ENCODE data around the gene C1QTNF9B. TPM values are rescaled to one million over a fixed set of nuclear protein-coding genes. Genes with fewer than 3 reads are reported as not detected.
A peak's percentile ranks its signal among the peaks of the same experiment; 100 is the strongest.

Gene C1QTNF9B
- total RNA-seq, 1 experiment from 2014 or later = not detected

DNA sequence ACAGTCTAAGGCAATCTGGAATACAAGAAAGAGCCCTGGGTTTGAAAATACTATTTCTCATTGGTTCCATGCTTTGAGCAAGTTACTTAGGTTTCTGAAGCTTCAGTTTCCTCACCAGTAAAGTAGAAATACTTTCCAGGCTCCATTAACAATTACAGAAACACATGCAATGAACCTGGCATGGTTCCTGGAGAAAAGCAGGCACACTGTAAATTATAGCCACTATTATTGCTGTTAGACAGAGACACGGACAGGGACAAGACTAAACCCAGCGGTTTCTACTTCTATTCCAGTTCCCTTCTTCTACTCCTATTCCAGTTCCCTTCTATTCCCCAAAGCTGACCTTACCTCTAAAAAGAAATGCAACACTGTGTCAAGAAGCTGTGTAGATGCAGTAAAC lies 49.3 kb downstream of the C1QTNF9B start:
- H3K27ac ChIP-seq = no peak overlapping the region
- H3K4me3 ChIP-seq = no peak overlapping the region
- intact Hi-C loops (cut with micrococcal nuclease; ENCODE audit: unreplicated experiment) = no loop called here
- no peaks in the 10 kb centered on the region for H3K9me3 ChIP-seq (ENCODE audit: insufficient read depth, low read depth)
- H3K9me2 ChIP-seq (ENCODE audit: insufficient read depth) = no peaks in the 10 kb centered on the region
- TF ChIP-seq, protein P1, sequence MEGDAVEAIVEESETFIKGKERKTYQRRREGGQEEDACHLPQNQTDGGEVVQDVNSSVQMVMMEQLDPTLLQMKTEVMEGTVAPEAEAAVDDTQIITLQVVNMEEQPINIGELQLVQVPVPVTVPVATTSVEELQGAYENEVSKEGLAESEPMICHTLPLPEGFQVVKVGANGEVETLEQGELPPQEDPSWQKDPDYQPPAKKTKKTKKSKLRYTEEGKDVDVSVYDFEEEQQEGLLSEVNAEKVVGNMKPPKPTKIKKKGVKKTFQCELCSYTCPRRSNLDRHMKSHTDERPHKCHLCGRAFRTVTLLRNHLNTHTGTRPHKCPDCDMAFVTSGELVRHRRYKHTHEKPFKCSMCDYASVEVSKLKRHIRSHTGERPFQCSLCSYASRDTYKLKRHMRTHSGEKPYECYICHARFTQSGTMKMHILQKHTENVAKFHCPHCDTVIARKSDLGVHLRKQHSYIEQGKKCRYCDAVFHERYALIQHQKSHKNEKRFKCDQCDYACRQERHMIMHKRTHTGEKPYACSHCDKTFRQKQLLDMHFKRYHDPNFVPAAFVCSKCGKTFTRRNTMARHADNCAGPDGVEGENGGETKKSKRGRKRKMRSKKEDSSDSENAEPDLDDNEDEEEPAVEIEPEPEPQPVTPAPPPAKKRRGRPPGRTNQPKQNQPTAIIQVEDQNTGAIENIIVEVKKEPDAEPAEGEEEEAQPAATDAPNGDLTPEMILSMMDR (conservative IDR thresholded peaks at IDR 0.05) = no peak
- TF ChIP-seq EZH2 (IDR thresholded peaks at IDR 0.05; ENCODE audit: low read depth) = no peak
- no peaks in the 10 kb centered on the region for H3K79me2 ChIP-seq (ENCODE audit: low read depth)
- H3K4me1 ChIP-seq (replicated peaks; ENCODE audit: insufficient read depth) = no peaks in the 10 kb centered on the region
- H4K20me1 ChIP-seq (ENCODE audit: insufficient read depth) = no peaks in the 10 kb centered on the region
- ChIA-PET POLR2A (ENCODE audit: unreplicated experiment) (no interaction called here), CTCF (no interaction called here)
- H2AFZ ChIP-seq = no peak overlapping the region
- no peaks in the 10 kb centered on the region for H3K36me3 ChIP-seq (ENCODE audit: low read depth)
- BruUV-seq (replicated peaks) = no TSS peak
- no peaks in the 10 kb centered on the region for H3K27me3 ChIP-seq (ENCODE audit: insufficient read depth, low read depth)
- no peaks in the 10 kb centered on the region for H3F3A ChIP-seq (ENCODE audit: insufficient read depth, low read depth)
- no peak overlapping the region for H3K4me2 ChIP-seq
- DNase-seq = no peak

DNA sequence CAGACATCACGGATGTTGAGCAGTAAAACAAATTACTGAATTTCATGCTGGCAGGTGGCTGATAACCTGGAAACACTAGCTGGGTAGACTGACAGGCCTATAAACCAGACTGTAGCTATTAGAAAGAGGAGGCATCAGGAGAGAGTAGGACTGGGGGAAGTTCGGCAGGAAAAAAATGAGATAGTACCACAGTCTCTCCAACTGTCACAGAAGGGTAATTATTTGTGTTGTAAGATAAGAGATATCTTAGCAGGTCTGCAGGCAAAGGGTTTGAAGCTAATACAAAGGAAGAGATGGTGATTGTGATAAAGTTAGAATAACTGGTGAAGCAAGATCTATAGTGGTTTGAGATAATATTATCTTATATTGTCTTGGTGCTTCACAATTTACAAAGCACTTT lies 49.8 kb downstream of the C1QTNF9B start:
- TF ChIP-seq EZH2 (IDR thresholded peaks at IDR 0.05; ENCODE audit: low read depth) = no peak
- TF ChIP-seq, protein P1 (conservative IDR thresholded peaks at IDR 0.05) = no peak
- Histone ChIP-seq H3K9me3 (ENCODE audit: insufficient read depth, low read depth) (no peaks in the 10 kb centered on the region), H3K36me3 (ENCODE audit: low read depth) (no peaks in the 10 kb centered on the region), H2AFZ (no peak overlapping the region), H3K27me3 (ENCODE audit: insufficient read depth, low read depth) (no peaks in the 10 kb centered on the region), H3K4me1 (replicated peaks; ENCODE audit: insufficient read depth) (no peaks in the 10 kb centered on the region), H3K27ac (no peak overlapping the region), H3K4me2 (no peak overlapping the region), H3K9me2 (ENCODE audit: insufficient read depth) (no peaks in the 10 kb centered on the region), H3F3A (ENCODE audit: insufficient read depth, low read depth) (no peaks in the 10 kb centered on the region), H4K20me1 (ENCODE audit: insufficient read depth) (no peaks in the 10 kb centered on the region), H3K79me2 (ENCODE audit: low read depth) (no peaks in the 10 kb centered on the region), H3K4me3 (no peak overlapping the region)
- ChIA-PET POLR2A (ENCODE audit: unreplicated experiment) (no interaction called here), CTCF (no interaction called here)
- no peak for DNase-seq
- BruUV-seq (replicated peaks) = no TSS peak
- intact Hi-C loops (cut with micrococcal nuclease; ENCODE audit: unreplicated experiment) = no loop called here

DNA sequence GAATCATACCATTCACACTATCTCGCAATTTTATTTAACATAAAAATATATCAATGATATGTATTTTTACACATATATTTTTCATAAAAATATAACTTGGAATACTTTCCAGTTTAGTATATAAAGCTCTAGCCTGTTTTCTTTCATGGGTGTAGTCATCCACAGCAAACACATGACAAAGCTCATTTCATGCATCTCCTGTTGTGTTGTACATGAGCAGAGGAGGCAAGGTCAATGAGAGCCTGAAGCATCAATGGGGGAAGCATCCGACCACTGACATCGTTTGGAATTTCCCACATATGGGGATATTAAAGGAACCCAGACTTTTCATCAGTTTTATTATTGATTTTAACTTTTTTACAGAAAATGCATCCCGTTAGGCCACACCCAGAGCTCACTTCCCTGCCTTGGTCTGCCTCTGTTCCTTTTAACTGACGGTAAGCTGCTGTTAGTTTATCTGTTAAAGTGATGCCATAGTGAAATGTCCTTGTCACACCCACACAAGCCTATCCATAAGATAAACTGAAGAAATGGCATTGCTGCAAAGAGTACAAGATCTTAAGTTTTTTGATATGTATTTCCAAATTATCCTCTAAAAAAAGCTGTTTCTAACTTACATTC lies 52.1 kb downstream of the C1QTNF9B start:
- H3K4me2 ChIP-seq = no peak overlapping the region
- H4K20me1 ChIP-seq (ENCODE audit: insufficient read depth) = no peaks in the 10 kb centered on the region
- no peaks in the 10 kb centered on the region for H3K27me3 ChIP-seq (ENCODE audit: insufficient read depth, low read depth)
- ChIA-PET POLR2A (ENCODE audit: unreplicated experiment) (no interaction called here), CTCF (no interaction called here)
- H3F3A ChIP-seq (ENCODE audit: insufficient read depth, low read depth) = no peaks in the 10 kb centered on the region
- no peaks in the 10 kb centered on the region for H3K9me2 ChIP-seq (ENCODE audit: insufficient read depth)
- TF ChIP-seq, protein P1 (conservative IDR thresholded peaks at IDR 0.05) = no peak
- TF ChIP-seq EZH2 (IDR thresholded peaks at IDR 0.05; ENCODE audit: low read depth) = no peak
- no peak overlapping the region for H2AFZ ChIP-seq
- H3K79me2 ChIP-seq (ENCODE audit: low read depth) = no peaks in the 10 kb centered on the region
- 0 out of 2 replicates have a peak, but pooled peaks cover 4% of the 10 kb centered on the region for H3K36me3 ChIP-seq (ENCODE audit: low read depth)
- H3K27ac ChIP-seq = no peak overlapping the region
- no TSS peak for BruUV-seq (replicated peaks)
- H3K4me3 ChIP-seq = no peak overlapping the region
- no peaks in the 10 kb centered on the region for H3K4me1 ChIP-seq (replicated peaks; ENCODE audit: insufficient read depth)
- H3K9me3 ChIP-seq (ENCODE audit: insufficient read depth, low read depth) = no peaks in the 10 kb centered on the region
- peak in 1 of 2 experiments; percentile 10 for DNase-seq
- intact Hi-C loops (cut with micrococcal nuclease; ENCODE audit: unreplicated experiment) = no loop called here

Measured in PC-9 (cell line).